HCT116 (cell line): ENCODE results near the gene FGF14. TPM values are rescaled to one million over a fixed set of nuclear protein-coding genes. Genes with fewer than 3 reads are reported as not detected.

Experiments
- ATAC-seq: fragments of 200-7000 bp; cut with Tn5 transposase; 2 replicates; pipeline ENCODE4 v1.9.1; 2020; ENCODE audit warnings: mild to moderate bottlenecking, moderate library complexity
- BruUV-seq: library from RNA; stranded (reverse); fragments of 400-500 nt; replicated peaks from 2 replicates; lab custom pipeline; 2021; lab: Mats Ljungman, UMichigan
- CTCF ChIA-PET: fragments of 300-600 bp; sonication (Branson Sonifier 250); formaldehyde crosslinking; loops from one replicate; lab custom pipeline; 2021; ENCODE audit warnings: antibody characterized with exemption; lab: Charles Lee
- POLR2A ChIA-PET: fragments of 300-600, 350-600 bp; sonication (Branson Sonifier 250); formaldehyde crosslinking; loops from one replicate; lab custom pipeline; 2021; ENCODE audit warnings: antibody characterized with exemption; lab: Charles Lee
- RAD21 ChIA-PET, 2 experiments: fragments of 300-600 bp; sonication (Branson Sonifier 250); formaldehyde crosslinking; loops; one replicate each; lab custom pipeline; 2023; ENCODE audit warnings: low total read pairs in 2 of 2; ENCODE audit not compliant: uncharacterized antibody in 2 of 2, unreplicated experiment in 2 of 2, low non-redundant PET in 1 of 2; lab: Charles Lee
- DNase-seq: peaks from one replicate; pipeline ENCODE4 v3.0.0-alpha.2; 2010; ENCODE audit warnings: low read depth, low spot score
- H2AFZ ChIP-seq: fragments of 200-600 bp; shearing (Covaris generic), sonication (generic); 2 replicates; pipeline ENCODE4 v1.6.1; 2017; ENCODE audit warnings: low read depth, mixed run types, mixed read lengths, antibody characterized with exemption, low read length; ENCODE audit not compliant: poor library complexity, severe bottlenecking
- H3K27ac ChIP-seq: 2 replicates; pipeline ENCODE4 v1.5.1; 2012; ENCODE audit warnings: low read depth, low read length
- H3K27me3 ChIP-seq: fragments of 200-600 bp; sonication (generic); 2 replicates; pipeline ENCODE4 v1.6.1; 2016; ENCODE audit warnings: mixed run types, low read length, mixed read lengths; ENCODE audit not compliant: insufficient read depth
- H3K36me3 ChIP-seq, 2 experiments: fragments of 200-500 bp in 1 of 2; fragments of 200-600 bp in 1 of 2; sonication (Bioruptor generic) in 1 of 2; sonication (generic) in 1 of 2; 2 replicates each; pipeline versions ENCODE4 v1.5.1 to v1.6.1; 2014 to 2016; ENCODE audit warnings: low read length in 2 of 2, inconsistent platforms in 1 of 2, mixed read lengths in 1 of 2, mixed run types in 1 of 2; ENCODE audit not compliant: insufficient read depth in 2 of 2, control insufficient read depth in 1 of 2
- H3K4me1 ChIP-seq, 2 experiments: fragments of 200-600 bp in 1 of 2; sonication (generic) in 1 of 2; 2 replicates each; pipeline versions ENCODE4 v1.5.1 to v1.6.1; 2012 to 2017; ENCODE audit warnings: low read length in 2 of 2, inconsistent platforms in 1 of 2, mild to moderate bottlenecking in 1 of 2, mixed read lengths in 1 of 2, mixed run types in 1 of 2, moderate library complexity in 1 of 2; ENCODE audit not compliant: insufficient read depth in 2 of 2, control insufficient read depth in 1 of 2
- H3K4me2 ChIP-seq: fragments of 200-600 bp; sonication (generic); 2 replicates; pipeline ENCODE4 v1.6.1; 2017; ENCODE audit warnings: mixed run types, low read length, mixed read lengths
- H3K4me3 ChIP-seq, 2 experiments: fragments of 200-600 bp in 1 of 2; sonication (generic) in 1 of 2; replicated peaks in 1 of 2; 2 replicates each; pipeline ENCODE4 v1.5.1; 2011 to 2016; ENCODE audit warnings: low read length in 2 of 2, control low read depth in 1 of 2, low read depth in 1 of 2, mild to moderate bottlenecking in 1 of 2, mixed read lengths in 1 of 2, mixed run types in 1 of 2
- H3K79me2 ChIP-seq: fragments of 200-600 bp; sonication (generic); 2 replicates; pipeline ENCODE4 v1.6.1; 2017; ENCODE audit warnings: mild to moderate bottlenecking, mixed run types, low read length, moderate library complexity, mixed read lengths; ENCODE audit not compliant: insufficient read depth
- H3K9ac ChIP-seq: fragments of 200-600 bp; sonication (generic); 2 replicates; pipeline ENCODE4 v1.6.1; 2016; ENCODE audit warnings: low read length, mixed read lengths
- H3K9me2 ChIP-seq: fragments of 200-600 bp; sonication (generic), shearing (Covaris generic); 2 replicates; pipeline ENCODE4 v1.6.1; 2017; ENCODE audit warnings: mixed run types, mild to moderate bottlenecking, moderate library complexity; ENCODE audit not compliant: insufficient read depth
- H3K9me3 ChIP-seq, 2 experiments: fragments of 200-500 bp in 1 of 2; fragments of 200-600 bp in 1 of 2; sonication (Bioruptor generic) in 1 of 2; sonication (generic) in 1 of 2; 2 replicates each; pipeline ENCODE4 v1.6.1; 2014 to 2017; ENCODE audit warnings: low read length in 2 of 2, mixed read lengths in 2 of 2, inconsistent platforms in 1 of 2, low read depth in 1 of 2, mild to moderate bottlenecking in 1 of 2, mixed run types in 1 of 2, moderate library complexity in 1 of 2; ENCODE audit not compliant: control insufficient read depth in 1 of 2, insufficient read depth in 1 of 2
- H4K20me1 ChIP-seq: fragments of 200-600 bp; sonication (generic), shearing (Covaris generic); 2 replicates; pipeline ENCODE4 v1.6.1; 2017; ENCODE audit warnings: mixed run types, mild to moderate bottlenecking, moderate library complexity; ENCODE audit not compliant: insufficient read depth
- CEBPB ChIP-seq: IDR thresholded peaks from 2 replicates; pipeline ENCODE4 v1.6.1; 2012; ENCODE audit warnings: low read depth
- EGR1 ChIP-seq: IDR thresholded peaks from 2 replicates; pipeline ENCODE4 v1.6.1; 2012; ENCODE audit warnings: low read depth
- ELF1 ChIP-seq: IDR thresholded peaks from 2 replicates; pipeline ENCODE4 v1.6.1; 2012; ENCODE audit warnings: low read depth, borderline replicate concordance
- EZH2phosphoT487 ChIP-seq: fragments of 200-600 bp; IDR thresholded peaks from 2 replicates; pipeline ENCODE4 v1.6.1; 2018; ENCODE audit warnings: antibody characterized with exemption, borderline replicate concordance
- FOSL1 ChIP-seq: IDR thresholded peaks from 2 replicates; pipeline ENCODE4 v1.6.1; 2012; ENCODE audit warnings: low read depth
- JUND ChIP-seq: IDR thresholded peaks from 2 replicates; pipeline ENCODE4 v1.6.1; 2012
- POLR2AphosphoS5 ChIP-seq: IDR thresholded peaks from 2 replicates; pipeline ENCODE4 v1.6.1; 2011; ENCODE audit warnings: mild to moderate bottlenecking, low read depth, low read length, moderate library complexity
- SIN3A ChIP-seq: IDR thresholded peaks from 2 replicates; pipeline ENCODE4 v1.6.1; 2012; ENCODE audit warnings: low read depth
- SRF ChIP-seq: IDR thresholded peaks from 2 replicates; pipeline ENCODE4 v1.6.1; 2012; ENCODE audit warnings: low read depth
- TCF7L2 ChIP-seq: IDR thresholded peaks from 2 replicates; pipeline ENCODE4 v1.7.0; 2011; ENCODE audit warnings: borderline replicate concordance, inconsistent platforms; ENCODE audit not compliant: insufficient read depth, insufficient read length; ENCODE audit errors: extremely low read depth
- YY1 ChIP-seq: IDR thresholded peaks from 2 replicates; pipeline ENCODE4 v1.6.1; 2011; ENCODE audit warnings: low read length, low read depth, moderate library complexity, mild to moderate bottlenecking; ENCODE audit not compliant: insufficient replicate concordance; ENCODE audit errors: extremely low read depth
- ZFX ChIP-seq: fragments of 450-650 bp; IDR thresholded peaks from 2 replicates; pipeline ENCODE4 v1.6.1; 2017
- intact Hi-C: fragments of 100-400 bp; cut with micrococcal nuclease; formaldehyde crosslinking; loops from 2 replicates; pipeline ENCODE4 v1.10.0; 2022
- total RNA-seq: library from RNA; stranded (reverse); gene quantifications from one replicate; pipeline ENCODE4 v1.2.1, GENCODE V29; 2021; ENCODE audit not compliant: unreplicated experiment
- TF ChIP-seq, protein P1 (sequence below): IDR thresholded peaks from 2 replicates; pipeline ENCODE4 v1.6.1; 2012; ENCODE audit warnings: low read depth
- TF ChIP-seq, protein P2 (sequence below): IDR thresholded peaks from 2 replicates; pipeline ENCODE4 v1.6.1; 2011; ENCODE audit warnings: mild to moderate bottlenecking, low read length, moderate library complexity; ENCODE audit not compliant: insufficient replicate concordance; ENCODE audit errors: extremely low read depth

The FGF14 gene
- total RNA-seq, 1 experiment from 2014 or later, result not detected

DNA sequence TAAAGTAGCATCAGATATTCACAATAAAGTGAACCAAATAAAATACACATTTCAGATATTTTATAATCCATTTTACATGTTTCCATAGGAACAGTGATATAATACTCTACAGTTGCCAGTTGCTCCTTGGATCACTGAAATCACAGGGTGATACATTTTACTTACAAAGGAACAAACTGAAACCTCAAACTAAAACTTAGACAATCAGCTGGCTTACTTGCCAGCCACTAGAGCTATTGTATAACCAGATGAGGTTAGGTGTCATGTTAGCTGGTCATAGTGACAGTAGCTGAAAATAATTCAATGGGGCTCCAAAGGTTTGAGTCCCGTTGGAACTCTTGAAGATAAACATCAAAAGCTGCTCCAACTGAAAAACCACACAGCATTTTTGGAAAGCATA lies 674.7 kb downstream of the FGF14 start:
- H3K9ac ChIP-seq, result no peak overlapping the region
- H3K4me3 ChIP-seq, result no peak overlapping the region
- H2AFZ ChIP-seq, result no peak overlapping the region
- H3K4me2 ChIP-seq, result no peak overlapping the region
- POLR2A ChIA-PET, result no interaction called here
- H3K9me2 ChIP-seq, result no peaks in the 10 kb centered on the region
- peaks cover 0 to 10% of the 10 kb centered on the region in 2 experiments; a peak in 1 of 4 replicates for H3K9me3 ChIP-seq
- H3K79me2 ChIP-seq, result no peaks in the 10 kb centered on the region
- intact Hi-C loops, result no loop called here
- CTCF ChIA-PET, result no interaction called here
- no peak overlapping the region for H3K27ac ChIP-seq
- RAD21 ChIA-PET, result no interaction called here
- TF ChIP-seq JUND (no peak), EGR1 (no peak), YY1 (no peak), TCF7L2 (no peak), EZH2phosphoT487 (no peak), ELF1 (no peak), FOSL1 (no peak), POLR2AphosphoS5 (no peak), ZFX (no peak), SRF (no peak), CEBPB (no peak), SIN3A (no peak)
- TF ChIP-seq, protein P1, sequence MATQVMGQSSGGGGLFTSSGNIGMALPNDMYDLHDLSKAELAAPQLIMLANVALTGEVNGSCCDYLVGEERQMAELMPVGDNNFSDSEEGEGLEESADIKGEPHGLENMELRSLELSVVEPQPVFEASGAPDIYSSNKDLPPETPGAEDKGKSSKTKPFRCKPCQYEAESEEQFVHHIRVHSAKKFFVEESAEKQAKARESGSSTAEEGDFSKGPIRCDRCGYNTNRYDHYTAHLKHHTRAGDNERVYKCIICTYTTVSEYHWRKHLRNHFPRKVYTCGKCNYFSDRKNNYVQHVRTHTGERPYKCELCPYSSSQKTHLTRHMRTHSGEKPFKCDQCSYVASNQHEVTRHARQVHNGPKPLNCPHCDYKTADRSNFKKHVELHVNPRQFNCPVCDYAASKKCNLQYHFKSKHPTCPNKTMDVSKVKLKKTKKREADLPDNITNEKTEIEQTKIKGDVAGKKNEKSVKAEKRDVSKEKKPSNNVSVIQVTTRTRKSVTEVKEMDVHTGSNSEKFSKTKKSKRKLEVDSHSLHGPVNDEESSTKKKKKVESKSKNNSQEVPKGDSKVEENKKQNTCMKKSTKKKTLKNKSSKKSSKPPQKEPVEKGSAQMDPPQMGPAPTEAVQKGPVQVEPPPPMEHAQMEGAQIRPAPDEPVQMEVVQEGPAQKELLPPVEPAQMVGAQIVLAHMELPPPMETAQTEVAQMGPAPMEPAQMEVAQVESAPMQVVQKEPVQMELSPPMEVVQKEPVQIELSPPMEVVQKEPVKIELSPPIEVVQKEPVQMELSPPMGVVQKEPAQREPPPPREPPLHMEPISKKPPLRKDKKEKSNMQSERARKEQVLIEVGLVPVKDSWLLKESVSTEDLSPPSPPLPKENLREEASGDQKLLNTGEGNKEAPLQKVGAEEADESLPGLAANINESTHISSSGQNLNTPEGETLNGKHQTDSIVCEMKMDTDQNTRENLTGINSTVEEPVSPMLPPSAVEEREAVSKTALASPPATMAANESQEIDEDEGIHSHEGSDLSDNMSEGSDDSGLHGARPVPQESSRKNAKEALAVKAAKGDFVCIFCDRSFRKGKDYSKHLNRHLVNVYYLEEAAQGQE, result no peak
- TF ChIP-seq, protein P2, sequence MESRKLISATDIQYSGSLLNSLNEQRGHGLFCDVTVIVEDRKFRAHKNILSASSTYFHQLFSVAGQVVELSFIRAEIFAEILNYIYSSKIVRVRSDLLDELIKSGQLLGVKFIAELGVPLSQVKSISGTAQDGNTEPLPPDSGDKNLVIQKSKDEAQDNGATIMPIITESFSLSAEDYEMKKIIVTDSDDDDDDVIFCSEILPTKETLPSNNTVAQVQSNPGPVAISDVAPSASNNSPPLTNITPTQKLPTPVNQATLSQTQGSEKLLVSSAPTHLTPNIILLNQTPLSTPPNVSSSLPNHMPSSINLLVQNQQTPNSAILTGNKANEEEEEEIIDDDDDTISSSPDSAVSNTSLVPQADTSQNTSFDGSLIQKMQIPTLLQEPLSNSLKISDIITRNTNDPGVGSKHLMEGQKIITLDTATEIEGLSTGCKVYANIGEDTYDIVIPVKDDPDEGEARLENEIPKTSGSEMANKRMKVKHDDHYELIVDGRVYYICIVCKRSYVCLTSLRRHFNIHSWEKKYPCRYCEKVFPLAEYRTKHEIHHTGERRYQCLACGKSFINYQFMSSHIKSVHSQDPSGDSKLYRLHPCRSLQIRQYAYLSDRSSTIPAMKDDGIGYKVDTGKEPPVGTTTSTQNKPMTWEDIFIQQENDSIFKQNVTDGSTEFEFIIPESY, result no peak
- BruUV-seq, result no TSS peak
- H4K20me1 ChIP-seq, result no peaks in the 10 kb centered on the region
- ATAC-seq, result no peak
- DNase-seq, result no peak
- no peaks in the 10 kb centered on the region for H3K4me1 ChIP-seq
- H3K27me3 ChIP-seq, result no peaks in the 10 kb centered on the region
- no peaks in the 10 kb centered on the region for H3K36me3 ChIP-seq
